GM18868 (cell line): Measurements from ENCODE around the gene GAL3ST2.
"Not testable (repeated sequence)": the region's sequence is repeated elsewhere in the genome, so short reads cannot be mapped to it uniquely, and the experiment has no call there.

Experiments used
- ATAC-seq: cut with Tn5 transposase; IDR thresholded peaks from one replicate; pipeline ENCODE4 v1.9.1; 2021; ENCODE audit warnings: mild to moderate bottlenecking, moderate library complexity; ENCODE audit not compliant: unreplicated experiment

GAL3ST2 gene

DNA sequence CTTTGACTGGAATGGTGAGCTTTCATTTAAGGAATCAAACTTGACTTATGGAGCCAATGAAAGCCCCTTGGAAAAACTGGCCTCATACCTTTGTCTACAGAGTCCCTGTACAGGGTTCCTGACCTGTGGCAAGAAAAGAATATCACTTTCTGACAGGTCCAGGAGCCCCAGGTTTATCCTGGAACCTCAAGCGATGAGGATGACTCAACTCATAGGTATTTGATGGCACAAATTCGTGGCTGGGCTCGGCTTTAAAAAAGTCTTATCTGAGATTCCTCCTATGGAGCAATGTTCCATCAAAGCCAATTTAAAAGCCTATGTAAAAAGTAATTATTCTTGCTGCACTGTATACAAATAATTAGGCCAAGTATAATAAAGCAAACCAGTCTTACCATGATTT, 14.8 kb downstream of the GAL3ST2 start:
- ATAC-seq, result not testable (repeated sequence)

DNA sequence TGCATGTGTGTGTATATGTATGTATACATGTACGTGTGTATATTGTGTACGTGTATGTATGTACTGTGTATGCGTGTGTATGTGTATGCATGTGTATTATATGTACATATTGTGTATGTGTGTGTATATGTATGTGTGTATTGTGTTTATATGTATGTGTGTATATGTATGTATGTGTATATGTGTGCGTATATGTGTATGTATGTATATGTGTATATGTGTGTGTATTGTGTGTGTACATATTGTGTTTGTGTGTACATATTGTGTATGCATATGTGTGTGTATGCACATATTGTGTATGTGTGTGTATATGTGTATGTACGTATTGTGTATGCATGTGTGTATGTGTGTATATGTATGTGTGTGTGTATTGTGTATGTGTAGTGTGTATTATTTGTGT, 16.8 kb downstream of the GAL3ST2 start:
- ATAC-seq, result no peak

DNA sequence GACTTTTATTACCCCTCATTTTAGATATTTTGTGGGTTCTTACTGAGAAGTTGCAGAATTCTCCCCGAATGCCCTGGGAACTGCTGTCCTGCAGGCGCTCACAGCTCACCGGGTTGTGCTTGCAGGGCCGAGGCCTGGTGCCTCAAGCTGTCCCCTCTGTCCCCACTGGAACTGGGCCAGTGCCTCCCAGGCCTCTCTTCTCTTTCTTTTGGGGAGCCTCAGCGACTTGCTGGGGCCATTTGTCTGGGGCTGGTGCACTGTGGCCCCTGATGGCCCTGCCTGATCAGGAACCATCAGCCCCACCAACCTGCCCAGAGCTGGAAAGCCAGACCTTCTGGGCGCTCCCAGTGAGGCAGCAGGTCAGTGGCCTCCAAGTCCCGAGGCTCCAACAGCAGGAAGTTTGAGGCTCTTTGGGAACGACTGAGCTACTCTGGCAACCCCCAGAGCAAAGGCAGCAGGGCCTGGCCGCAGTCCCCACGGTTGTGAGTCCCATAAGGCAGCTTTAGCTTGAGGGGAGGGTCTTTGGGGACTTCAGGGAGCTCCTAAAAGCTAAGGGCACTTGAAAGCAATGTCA, 17.7 kb downstream of the GAL3ST2 start:
- ATAC-seq, result no peak

DNA sequence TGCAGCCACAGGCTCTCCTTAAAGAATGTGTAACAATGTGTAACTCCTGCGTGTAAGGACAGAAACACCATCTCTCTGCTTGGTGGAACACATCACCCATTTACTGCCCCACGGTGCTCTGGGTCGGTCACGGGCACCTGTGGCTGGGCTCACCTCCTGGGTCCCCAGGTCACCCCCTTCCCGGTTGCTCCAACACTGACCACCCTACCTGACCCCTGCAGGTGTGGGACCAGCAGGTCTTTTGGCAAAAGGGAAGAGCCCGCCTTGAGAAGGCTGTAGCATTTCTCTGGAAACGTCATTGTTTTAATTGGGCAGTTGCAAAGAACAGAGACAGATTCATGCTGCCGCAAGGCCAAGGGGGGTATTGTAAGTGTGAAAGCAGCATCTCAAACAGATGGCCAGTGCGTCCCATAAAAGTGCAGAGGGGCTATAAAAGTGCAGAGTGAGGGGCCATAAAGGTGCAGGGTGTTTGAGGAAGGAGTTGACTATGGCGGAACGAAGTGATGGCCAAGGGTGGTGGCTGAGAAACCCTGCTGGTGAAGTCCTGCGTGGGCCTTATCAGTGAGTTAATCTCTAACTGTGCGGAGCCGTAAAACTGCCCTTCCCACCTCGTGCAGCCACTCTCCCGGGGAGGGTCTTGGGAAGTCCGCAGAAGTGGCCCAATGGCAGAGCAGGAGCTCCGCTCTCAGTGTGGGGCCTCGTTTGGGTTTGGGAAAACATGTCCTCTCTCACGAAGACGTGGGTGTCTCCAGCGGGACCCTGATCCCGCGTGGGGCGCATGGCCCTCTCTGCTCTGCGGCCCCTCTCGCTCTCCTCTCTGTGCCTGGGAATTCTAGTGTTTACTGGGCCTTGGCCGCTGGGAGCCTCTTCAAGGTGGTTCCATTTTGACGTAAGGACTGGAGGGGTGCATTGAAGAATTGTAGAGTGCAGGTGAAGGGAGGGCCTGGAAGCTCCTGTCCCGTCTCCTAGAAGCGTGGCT, 18.7 kb downstream of the GAL3ST2 start:
- ATAC-seq, result no peak

DNA sequence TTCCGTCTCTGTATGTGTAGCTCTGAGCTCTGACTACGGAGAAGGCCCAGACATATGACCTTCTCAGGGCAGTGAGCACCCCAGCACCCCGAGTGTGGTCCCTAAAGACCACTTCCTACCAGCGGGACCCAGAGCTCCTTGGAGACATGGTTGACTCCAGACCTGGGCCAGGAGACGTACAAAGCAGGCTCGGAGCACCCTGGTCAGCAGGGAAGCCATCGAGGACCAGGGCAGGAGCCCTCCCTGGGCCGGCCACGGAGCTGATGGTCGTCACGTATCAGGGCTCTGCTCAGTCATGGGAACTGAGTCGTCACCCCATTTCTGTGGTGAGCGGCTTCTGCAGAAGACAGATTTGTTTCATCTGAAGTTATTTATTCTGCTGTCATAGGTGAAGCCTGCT, 19.6 kb downstream of the GAL3ST2 start:
- no peak for ATAC-seq

GRCh38 chr2:241796610-241797138, 20.1 kb downstream of the GAL3ST2 start:
- ATAC-seq, result no peak

- ATAC-seq, result no peak
Measured at GRCh38 chr2:241797441-241798080, 20.9 kb downstream of the GAL3ST2 start.

DNA sequence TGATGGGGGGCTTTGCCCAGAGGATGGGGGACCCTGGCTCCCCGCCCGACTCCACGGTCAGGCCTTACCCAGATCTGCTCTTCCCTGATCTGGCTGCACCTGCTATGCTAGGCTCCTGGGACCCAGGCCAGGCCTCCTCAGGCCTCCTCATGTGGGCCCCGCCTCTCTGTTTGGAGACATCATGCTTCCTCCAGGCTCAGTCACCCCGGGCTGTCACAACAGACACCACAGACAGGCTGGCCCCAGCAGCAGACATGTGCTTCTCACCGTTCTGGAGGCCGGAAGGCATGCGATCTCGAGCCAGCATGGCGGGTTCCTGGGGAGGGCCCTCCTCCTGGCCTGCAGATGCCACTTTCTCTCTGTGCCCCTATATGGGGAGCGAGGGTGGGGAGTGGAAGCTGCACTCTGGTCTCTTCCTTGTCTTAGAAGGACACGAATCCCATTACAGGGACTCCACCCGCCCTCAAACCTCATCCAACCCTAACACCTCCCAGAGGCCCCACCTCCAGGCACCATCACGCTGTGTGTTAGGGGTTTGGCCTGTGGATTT, 21.5 kb downstream of the GAL3ST2 start:
- no peak for ATAC-seq

- ATAC-seq, result no peak
Measured at GRCh38 chr2:241798631-241799521, 22.3 kb downstream of the GAL3ST2 start.

- no peak for ATAC-seq
Measured at GRCh38 chr2:241799522-241800197, 23.0 kb downstream of the GAL3ST2 start.

DNA sequence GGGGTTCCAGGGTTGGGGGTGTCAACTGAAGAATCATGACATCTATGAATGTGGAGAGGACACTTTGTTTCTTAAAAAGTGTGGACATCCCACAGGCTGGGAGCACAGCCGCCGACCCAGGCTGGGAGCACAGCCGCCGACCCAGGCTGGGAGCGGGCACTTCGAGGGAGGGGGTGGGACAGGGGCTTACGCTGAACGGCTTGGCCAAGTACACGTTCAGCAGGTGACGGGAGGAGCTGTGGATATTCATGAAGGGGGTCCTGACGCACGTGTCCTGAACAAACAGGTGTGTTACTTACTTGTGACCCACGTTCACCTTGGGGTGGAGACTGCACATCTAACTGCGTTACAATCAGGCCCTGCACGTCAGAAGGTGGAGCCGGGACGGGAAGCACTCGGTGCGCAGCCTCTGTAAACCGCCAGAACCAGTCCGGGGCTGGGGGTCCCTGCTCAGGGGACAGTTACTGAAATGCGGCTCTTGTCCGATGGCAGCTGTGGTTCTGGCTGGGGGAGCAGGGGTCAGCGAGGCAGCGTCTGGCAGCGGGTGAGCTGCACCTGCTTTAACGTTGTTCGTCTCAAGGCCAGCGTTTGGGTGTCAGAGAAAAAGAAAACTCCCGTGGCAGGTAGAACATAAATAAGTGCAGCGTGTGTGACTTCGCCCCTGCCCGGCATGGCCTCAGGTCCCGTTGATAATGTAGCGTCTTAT, 23.7 kb downstream of the GAL3ST2 start:
- not testable (repeated sequence) for ATAC-seq

- ATAC-seq, result no peak
Measured at GRCh38 chr2:241801611-241802420, 25.2 kb downstream of the GAL3ST2 start.

- no peak for ATAC-seq
Measured at GRCh38 chr2:241802421-241803318, 26.0 kb downstream of the GAL3ST2 start.

DNA sequence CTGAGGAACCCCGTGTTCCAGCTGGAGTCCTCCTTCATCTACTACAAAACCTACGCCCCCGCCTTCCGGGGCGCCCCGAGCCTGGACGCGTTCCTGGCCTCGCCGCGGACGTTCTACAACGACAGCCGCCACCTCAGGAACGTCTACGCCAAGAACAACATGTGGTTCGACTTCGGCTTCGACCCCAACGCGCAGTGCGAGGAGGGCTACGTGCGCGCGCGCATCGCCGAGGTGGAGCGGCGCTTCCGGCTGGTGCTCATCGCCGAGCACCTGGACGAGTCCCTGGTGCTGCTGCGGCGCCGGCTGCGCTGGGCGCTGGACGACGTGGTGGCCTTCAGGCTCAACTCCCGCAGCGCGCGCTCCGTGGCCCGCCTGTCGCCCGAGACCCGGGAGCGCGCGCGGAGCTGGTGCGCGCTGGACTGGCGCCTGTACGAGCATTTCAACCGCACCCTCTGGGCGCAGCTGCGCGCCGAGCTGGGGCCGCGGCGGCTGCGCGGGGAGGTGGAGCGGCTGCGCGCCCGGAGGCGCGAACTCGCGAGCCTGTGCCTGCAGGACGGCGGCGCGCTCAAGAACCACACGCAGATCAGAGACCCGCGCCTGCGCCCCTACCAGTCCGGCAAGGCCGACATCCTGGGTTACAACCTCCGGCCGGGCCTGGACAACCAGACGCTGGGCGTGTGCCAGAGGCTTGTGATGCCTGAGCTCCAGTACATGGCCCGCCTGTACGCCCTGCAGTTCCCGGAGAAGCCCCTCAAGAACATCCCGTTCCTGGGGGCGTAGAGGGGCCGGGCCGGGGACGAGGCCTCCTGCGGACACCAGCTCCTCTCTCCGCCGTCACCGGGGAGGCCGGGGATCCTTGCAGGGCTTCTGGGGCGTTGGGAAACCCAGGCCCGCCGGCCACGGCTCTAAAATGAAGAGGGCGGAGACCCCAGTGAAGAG, 27.0 kb downstream of the GAL3ST2 start:
- ATAC-seq, result no peak

DNA sequence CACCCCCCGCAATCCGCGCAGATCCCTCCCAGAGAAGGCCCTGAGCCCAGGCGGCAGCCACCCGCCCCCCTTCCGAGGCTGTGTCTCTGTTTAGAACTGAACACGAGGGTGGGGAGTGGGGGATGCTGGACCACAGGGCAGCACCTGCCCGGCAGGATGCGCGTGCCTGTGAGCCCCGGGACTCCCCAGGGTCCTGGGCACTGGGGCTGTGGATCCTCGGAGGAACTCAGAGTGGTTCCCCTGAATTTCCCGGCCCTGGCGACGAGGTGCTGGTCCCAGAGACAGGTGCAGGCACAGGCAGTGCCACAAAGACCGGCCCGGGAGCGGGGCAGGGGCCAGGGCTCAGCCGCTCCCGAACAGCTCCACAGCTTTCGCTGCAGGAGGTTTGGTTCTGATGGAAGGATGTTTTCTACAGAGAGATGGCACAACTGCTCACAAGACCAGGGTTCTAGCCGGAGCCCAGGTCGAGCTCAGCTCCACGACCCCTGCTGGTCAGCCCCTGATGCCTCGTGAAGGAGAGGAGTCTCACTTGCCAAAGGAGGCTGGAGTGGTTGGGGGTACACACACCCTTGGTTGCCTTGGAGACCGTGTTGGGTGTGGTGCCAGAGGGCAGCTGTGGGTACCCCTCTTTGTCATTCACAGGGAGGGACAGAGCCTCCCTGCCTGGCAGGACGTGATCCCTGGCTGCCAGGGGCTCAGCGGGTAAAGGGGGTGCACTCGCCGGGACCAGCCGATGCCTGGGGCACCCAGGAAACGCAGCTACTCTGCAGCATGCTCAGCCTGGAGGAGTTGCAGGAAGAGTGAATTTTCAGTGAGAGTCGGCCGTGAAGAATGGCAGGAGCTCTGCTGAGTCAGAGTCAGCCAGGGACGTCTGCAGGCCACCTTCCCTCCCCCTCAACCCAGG, 28.0 kb downstream of the GAL3ST2 start:
- ATAC-seq, result no peak
